ENCODE data around the gene VIPR2.

Gene VIPR2

DNA sequence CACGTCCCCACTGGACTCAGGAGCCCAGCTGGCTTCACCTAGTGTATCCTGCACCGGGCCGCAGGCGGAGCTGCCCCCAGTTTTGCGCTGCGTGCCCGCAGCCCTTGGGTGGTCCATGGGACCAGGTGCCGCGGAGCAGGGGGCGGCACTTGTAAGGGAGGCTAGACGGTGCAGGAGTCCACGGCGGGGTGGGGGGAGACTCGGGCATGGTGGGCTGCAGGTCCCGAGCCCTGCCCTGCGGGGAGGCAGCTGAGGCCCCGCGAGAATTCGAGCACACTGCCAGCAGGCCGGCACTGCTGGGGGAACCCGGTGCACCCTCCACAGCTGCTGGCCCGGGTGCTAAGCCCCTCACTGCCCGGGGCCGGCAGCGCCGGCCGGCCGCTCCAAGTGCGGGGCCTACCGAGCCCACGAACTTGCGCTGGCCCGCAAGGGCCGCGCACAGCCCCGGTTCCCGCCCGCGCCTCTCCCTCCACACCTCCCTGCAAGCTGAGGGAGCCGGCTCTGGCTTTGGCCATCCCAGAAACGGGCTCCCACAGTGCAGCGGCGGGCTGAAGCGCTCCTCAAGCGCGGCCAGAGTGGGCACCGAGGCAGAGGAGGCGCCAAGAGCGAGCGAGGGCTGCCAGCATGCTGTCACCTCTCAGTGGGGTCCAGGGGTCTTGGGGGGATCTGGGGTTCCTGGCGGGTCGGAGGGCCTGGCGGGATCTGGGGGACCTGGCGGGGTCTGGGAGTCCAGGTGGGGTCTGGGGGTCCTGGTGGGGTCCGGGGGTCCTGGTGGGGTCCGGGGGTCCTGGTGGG lies 81.4 kb downstream of the VIPR2 start:
- DNase-seq = no peak

- DNase-seq = no peak
Measured at GRCh38 chr7:159062569-159062968, 82.1 kb downstream of the VIPR2 start.

GRCh38 chr7:159061674-159062212 lies 82.9 kb downstream of the VIPR2 start:
- no peak for DNase-seq

DNA sequence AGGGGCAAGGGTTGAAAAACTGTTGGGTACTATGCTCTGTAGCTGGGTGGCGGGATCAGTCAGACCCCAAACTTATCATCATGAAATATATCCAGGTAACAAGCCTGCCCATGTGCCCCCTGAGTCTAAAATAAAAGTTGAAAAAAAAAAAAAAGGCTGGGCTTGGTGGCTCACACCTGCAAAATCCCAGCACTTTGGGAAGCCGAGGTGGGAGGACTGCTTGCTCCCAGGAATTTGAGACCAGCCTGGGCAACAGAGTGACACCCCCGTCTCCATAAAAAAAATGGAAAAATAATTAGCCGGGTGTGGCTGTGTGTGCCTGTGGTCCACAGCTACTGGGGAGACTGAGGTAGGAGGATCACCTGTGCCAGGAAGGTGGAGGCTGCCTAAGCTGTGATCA lies 83.5 kb downstream of the VIPR2 start:
- DNase-seq = no peak

DNA sequence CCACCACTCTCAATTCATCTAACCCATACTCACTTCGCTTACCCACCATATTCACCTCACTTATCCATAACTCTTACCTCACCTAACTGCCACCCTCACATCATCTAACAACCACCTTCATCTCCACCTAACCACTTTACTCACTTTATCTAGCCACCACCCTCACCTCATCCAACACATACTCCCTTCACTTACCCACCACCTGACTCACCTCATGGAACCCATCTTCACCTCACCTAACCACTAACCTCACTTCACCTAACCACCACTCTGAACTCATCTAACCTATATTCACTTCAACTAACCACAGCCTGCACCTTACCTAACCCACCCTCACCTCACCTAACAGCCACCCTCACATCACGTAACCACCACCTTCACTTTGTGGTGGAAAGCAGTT lies 84.2 kb downstream of the VIPR2 start:
- no peak for DNase-seq

- DNase-seq = no peak
Measured at GRCh38 chr7:159059629-159060028, 85.0 kb downstream of the VIPR2 start.

- DNase-seq = no peak
Measured at GRCh38 chr7:159057647-159058046, 87.0 kb downstream of the VIPR2 start.

- DNase-seq = no peak
Measured at GRCh38 chr7:159056737-159057136, 87.9 kb downstream of the VIPR2 start.

DNA sequence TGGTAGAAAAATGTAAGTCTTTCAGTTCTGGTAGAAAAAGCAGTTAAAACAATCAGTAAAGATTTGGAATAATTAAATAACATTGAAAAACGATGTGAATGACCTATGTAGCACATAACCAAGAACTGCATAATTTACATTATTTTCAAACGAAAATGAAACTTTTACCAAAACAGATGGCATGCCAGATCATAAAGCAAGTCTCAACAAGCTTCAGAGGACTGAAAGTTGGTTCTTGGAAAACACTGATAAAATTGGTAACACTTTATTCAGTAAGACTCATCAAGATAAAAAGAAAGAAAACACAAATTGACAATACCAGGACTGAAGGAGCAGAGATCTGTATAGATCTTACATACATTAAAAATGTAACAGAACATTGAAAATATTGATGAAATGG lies 92.8 kb downstream of the VIPR2 start:
- no peak for DNase-seq

DNA sequence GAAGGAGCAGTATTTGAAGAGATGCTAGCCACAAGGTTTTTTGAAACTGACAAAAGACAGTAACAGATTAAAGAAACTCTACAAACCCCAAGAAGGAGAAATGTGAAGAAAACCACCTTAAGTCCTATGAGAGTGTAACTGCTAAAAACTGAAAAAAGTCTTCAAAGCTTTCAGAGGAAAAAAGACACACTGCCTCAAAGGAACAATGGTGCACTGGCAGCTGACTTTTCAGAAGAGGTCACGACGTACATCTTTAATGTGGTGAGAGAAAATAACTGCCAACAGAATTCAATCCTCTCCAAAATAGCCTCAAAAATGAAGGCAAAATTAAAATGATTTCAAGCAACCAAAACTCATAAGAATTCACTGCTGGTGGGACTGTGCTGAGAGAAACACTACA lies 94.0 kb downstream of the VIPR2 start:
- no peak for DNase-seq

GRCh38 chr7:159049266-159050025 lies 95.2 kb downstream of the VIPR2 start:
- no peak for DNase-seq

DNA sequence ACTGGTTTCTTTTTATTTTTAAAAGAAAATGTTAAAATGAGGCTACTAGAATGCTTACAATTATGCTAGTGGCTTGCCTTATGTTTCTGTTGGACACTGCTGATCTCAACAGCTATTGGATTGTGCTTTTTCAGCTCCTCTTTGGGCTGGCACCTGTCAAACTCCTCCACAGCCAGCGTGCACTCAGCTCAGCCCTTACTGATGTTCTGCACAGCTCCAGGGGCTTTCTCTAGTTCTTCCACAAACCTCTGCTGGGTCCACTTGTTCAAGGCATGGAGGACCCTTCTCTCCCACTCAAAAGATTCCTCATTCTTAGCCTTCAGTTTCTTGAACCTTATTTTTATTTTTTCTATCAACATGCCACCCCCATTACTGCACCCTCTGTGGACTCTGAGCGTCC lies 96.0 kb downstream of the VIPR2 start:
- DNase-seq = no peak

GRCh38 chr7:159047536-159047935 lies 97.1 kb downstream of the VIPR2 start:
- DNase-seq = no peak

DNA sequence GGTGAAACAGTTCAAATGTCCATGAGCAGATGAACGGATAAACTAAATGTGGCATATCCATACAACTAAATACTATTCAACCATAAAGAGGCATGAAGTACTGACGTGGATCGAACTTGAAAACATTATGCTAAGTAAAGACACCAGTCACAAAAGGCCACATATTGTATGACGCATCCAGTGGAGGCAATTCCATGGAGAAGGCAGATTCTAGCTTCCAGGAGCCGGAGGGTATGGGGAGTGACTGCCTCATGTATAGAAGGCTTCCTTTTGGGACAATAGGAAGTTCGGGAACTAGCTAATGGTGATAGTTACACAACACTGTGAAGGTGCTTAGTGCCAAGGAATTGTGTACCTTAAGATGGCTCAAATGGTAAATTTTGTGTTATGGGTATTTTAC lies 98.4 kb downstream of the VIPR2 start:
- no peak for DNase-seq

GRCh38 chr7:159045839-159046238 lies 98.8 kb downstream of the VIPR2 start:
- no peak for DNase-seq

DNA sequence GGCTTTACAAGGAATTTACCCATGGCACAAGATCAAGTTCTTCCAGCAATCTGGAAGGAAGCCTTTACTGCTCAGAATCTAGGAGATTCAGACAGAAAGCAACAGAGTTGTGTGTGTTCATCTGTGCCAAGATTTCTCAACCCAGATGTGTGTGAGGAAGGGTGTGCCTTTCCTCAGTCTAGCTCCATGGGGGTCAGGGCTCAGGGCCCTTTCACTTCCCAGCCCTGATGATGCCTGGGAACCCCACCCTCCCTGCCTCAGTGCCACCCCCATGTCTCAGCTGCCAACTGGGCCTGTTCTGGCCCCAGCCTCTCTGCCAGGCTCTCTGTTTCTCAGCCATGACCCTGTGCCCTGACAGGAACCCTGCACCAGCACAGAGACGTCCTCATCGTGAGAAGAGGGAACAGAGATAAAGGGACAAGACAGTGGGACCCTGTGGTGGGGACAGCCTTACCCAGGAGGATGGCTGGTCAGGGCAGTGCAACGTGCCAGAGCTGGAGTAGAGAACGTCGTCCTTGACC lies 102.0 kb downstream of the VIPR2 start:
- no peak for DNase-seq

GRCh38 chr7:159042103-159042502 lies 102.6 kb downstream of the VIPR2 start:
- no peak for DNase-seq

- DNase-seq = no peak
Measured at GRCh38 chr7:159040912-159041711, 103.6 kb downstream of the VIPR2 start.

GRCh38 chr7:159040146-159040545 lies 104.5 kb downstream of the VIPR2 start:
- no peak for DNase-seq

DNA sequence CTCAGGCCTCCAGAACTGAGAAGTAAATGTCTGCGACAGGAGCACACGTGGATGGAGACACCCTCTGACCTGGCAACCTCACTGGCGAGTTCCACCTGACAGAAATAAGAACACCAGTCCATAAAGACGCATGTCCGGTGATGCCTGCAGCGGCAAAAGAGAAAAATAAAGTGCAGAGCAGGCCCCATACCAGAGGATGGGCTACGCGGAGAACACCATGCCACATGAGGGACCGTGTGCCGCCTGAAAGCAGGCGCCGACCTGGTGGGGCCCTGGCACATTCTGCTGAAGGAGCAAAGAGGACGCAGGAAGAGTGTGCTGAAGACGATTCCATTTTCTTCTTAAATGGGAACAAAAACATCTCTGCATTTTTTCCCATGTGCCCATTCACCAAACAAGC lies 105.0 kb downstream of the VIPR2 start:
- DNase-seq = no peak

- no peak for DNase-seq
Measured at GRCh38 chr7:159038066-159038465, 106.6 kb downstream of the VIPR2 start.

DNA sequence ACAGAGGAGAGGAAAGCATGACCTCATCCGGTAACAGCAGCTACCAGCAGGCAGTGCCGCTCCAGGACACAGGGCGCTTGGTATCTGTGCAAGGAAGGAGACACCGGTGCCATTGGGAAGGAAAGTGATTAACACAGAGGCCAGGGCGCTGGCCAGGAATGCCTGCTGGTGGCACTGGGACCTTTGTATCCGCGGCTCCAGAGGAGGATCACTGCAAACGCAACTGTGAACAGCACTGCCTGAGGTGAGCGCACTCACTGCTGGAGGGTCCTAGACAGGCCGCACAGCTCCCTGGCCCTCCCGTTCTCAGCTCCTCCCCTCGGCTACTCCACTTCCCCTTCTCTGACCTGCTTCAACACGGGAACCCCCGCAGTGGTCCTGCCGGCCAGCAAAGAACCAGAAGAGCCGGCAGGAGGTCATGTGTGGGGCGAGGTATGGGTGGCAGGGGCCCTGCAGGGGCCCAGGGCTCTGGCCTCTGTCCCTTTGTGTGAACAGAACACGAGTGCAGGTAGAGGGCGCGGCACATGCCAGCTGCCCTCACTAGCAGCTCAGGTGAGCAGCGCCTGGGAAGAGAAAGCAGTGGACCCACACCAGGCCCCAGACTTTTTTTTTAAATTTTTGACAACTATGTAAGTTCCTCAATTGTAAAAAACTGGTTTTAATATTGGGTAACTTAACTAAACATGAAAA lies 107.6 kb downstream of the VIPR2 start:
- DNase-seq = no peak

All from NCI-H2081 (cell line).